ENCODE results near the gene WWC1. TPM values are rescaled to one million over a fixed set of nuclear protein-coding genes. Genes with fewer than 3 reads are reported as not detected.

WWC1 gene
- total and polyA plus RNA-seq, 10 of the 15 experiments (the other 5 are each of a cell fraction or from before 2014, with no cell fraction given) = 0.50 to 7.8 (median 2.5) TPM

DNA sequence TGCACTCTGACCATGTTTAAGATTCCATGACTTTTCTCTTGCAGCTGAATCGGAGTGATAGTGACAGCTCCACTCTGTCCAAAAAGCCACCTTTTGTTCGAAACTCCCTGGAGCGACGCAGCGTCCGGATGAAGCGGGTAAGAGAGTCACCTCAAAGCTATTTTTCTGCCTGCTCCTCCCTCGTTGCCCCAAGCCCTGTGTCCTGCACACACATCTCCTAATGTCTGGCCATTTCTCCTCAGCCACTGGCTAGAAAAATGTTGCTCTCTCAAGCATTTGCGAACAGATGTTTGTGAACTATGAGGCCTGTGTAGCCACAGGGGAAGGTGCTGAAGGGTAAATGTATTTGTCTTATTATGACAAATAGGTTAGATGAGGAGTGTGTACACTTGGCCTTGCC is 169.2 kb downstream of the WWC1 start:
- POLR2A ChIA-PET = no interaction called here
- no peak for FAIRE-seq
- in situ Hi-C loops (cut with MboI) = no loop called here

GRCh38 chr5:168463081-168463480 is 171.6 kb downstream of the WWC1 start:
- BruUV-seq (replicated peaks) = no TSS peak
- FAIRE-seq = no peak
- no peak overlapping the region for H3K4me2 ChIP-seq (ENCODE audit: control insufficient read depth, insufficient read depth)
- no peak overlapping the region for H3K9ac ChIP-seq (ENCODE audit: control insufficient read depth, insufficient read depth, low read length)
- 100% methylated on average over 2 of the region's 2 CpGs for WGBS (ENCODE audit: insufficient coverage, insufficient replicate concordance, low lambda C conversion rate, missing lambda C conversion rate)
- no peak overlapping the region for H3K4me3 ChIP-seq
- intact Hi-C loops (cut with micrococcal nuclease; ENCODE audit: unreplicated experiment) = no loop called here
- SMC1A ChIA-PET (ENCODE audit: uncharacterized antibody, unreplicated experiment) = interaction anchor here (0.7 kb wide), 1 partner anchor 193 kb away, joined by 3 read pairs; no protein-coding TSS in a partner anchor
- RAD21 ChIA-PET (ENCODE audit: unreplicated experiment) = no interaction called here
- H3K27me3 ChIP-seq (replicated peaks in 1 of 2; ENCODE audit: control insufficient read depth in 2 of 2, insufficient read depth in 2 of 2, low read length in 1 of 2) = no peaks in the 10 kb centered on the region
- POLR2A ChIA-PET = no interaction called here
- ATAC-seq = no peak
- H3K4me1 ChIP-seq (ENCODE audit: control insufficient read depth, insufficient read depth, low read length) = no peaks in the 10 kb centered on the region
- H3K79me2 ChIP-seq (ENCODE audit: control insufficient read depth, insufficient read depth, low read length) = no peaks in the 10 kb centered on the region
- DNase-seq (ENCODE audit: low read depth, low spot score) = no peak
- in situ Hi-C loops (cut with MboI) = no loop called here
- H3K9me3 ChIP-seq (replicated peaks; ENCODE audit: control insufficient read depth, insufficient read depth, low read length) = no peaks in the 10 kb centered on the region
- CTCF ChIA-PET = no interaction called here
- no peaks in the 10 kb centered on the region for H4K20me1 ChIP-seq (ENCODE audit: control insufficient read depth, insufficient read depth)
- H3K36me3 ChIP-seq (ENCODE audit: control insufficient read depth in 2 of 2, insufficient read depth in 2 of 2, low read length in 1 of 2) = no peaks in the 10 kb centered on the region; a peak in 1 of 4 replicates
- no peak overlapping the region for H3K27ac ChIP-seq (ENCODE audit: control insufficient read depth, insufficient read depth)
- no peak overlapping the region for H2AFZ ChIP-seq (ENCODE audit: control insufficient read depth, low read depth, low read length)
- TF ChIP-seq RUNX3 (IDR thresholded peaks at IDR 0.05; ENCODE audit: low read length) (no peak), IRF4 (IDR thresholded peaks at IDR 0.05; ENCODE audit: low read depth, low read length) (no peak), TCF7 (IDR thresholded peaks at IDR 0.05; ENCODE audit: borderline replicate concordance) (no peak), PML (IDR thresholded peaks at IDR 0.05; ENCODE audit: low read length) (no peak), REST (IDR thresholded peaks at IDR 0.05; ENCODE audit: low read depth, low read length) (no peak)
- TF ChIP-seq, protein P1, sequence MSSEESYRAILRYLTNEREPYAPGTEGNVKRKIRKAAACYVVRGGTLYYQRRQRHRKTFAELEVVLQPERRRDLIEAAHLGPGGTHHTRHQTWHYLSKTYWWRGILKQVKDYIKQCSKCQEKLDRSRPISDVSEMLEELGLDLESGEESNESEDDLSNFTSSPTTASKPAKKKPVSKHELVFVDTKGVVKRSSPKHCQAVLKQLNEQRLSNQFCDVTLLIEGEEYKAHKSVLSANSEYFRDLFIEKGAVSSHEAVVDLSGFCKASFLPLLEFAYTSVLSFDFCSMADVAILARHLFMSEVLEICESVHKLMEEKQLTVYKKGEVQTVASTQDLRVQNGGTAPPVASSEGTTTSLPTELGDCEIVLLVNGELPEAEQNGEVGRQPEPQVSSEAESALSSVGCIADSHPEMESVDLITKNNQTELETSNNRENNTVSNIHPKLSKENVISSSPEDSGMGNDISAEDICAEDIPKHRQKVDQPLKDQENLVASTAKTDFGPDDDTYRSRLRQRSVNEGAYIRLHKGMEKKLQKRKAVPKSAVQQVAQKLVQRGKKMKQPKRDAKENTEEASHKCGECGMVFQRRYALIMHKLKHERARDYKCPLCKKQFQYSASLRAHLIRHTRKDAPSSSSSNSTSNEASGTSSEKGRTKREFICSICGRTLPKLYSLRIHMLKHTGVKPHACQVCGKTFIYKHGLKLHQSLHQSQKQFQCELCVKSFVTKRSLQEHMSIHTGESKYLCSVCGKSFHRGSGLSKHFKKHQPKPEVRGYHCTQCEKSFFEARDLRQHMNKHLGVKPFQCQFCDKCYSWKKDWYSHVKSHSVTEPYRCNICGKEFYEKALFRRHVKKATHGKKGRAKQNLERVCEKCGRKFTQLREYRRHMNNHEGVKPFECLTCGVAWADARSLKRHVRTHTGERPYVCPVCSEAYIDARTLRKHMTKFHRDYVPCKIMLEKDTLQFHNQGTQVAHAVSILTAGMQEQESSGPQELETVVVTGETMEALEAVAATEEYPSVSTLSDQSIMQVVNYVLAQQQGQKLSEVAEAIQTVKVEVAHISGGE (CRISPR knock-in tag; IDR thresholded peaks at IDR 0.05) = no peak

More for the DNA sequence above, 169.2 kb downstream of the WWC1 start:
- ChIA-PET CTCF (no interaction called here), SMC1A (ENCODE audit: uncharacterized antibody, unreplicated experiment) (no interaction called here), RAD21 (ENCODE audit: unreplicated experiment) (no interaction called here)
- no peak overlapping the region for H3K4me2 ChIP-seq (ENCODE audit: control insufficient read depth, insufficient read depth)
- no peaks in the 10 kb centered on the region; a peak in 1 of 4 replicates for H3K36me3 ChIP-seq (ENCODE audit: control insufficient read depth in 2 of 2, insufficient read depth in 2 of 2, low read length in 1 of 2)
- no peak overlapping the region for H3K4me3 ChIP-seq
- H3K27ac ChIP-seq (ENCODE audit: control insufficient read depth, insufficient read depth) = no peak overlapping the region
- DNase-seq (ENCODE audit: low read depth, low spot score) (no peak), ATAC-seq (no peak)
- BruUV-seq (replicated peaks) = no TSS peak
- H4K20me1 ChIP-seq (ENCODE audit: control insufficient read depth, insufficient read depth) = no peaks in the 10 kb centered on the region
- H2AFZ ChIP-seq (ENCODE audit: control insufficient read depth, low read depth, low read length) = no peak overlapping the region
- no peaks in the 10 kb centered on the region for H3K9me3 ChIP-seq (replicated peaks; ENCODE audit: control insufficient read depth, insufficient read depth, low read length)
- H3K9ac ChIP-seq (ENCODE audit: control insufficient read depth, insufficient read depth, low read length) = no peak overlapping the region
- TF ChIP-seq IKZF1 (conservative IDR thresholded peaks at IDR 0.05) = no peak
- no peak for TF ChIP-seq SP1 (IDR thresholded peaks at IDR 0.05; ENCODE audit: low read depth, low read length)
- TF ChIP-seq STAT3 (IDR thresholded peaks at IDR 0.05; ENCODE audit: low read depth, low read length) = no peak
- TF ChIP-seq EP300 (IDR thresholded peaks at IDR 0.05; ENCODE audit: borderline replicate concordance in 1 of 2, control insufficient read depth in 1 of 2, low read depth in 2 of 2, low read length in 2 of 2) = no peak
- no peaks in the 10 kb centered on the region for H3K79me2 ChIP-seq (ENCODE audit: control insufficient read depth, insufficient read depth, low read length)
- H3K27me3 ChIP-seq (replicated peaks in 1 of 2; ENCODE audit: control insufficient read depth in 2 of 2, insufficient read depth in 2 of 2, low read length in 1 of 2) = no peaks in the 10 kb centered on the region
- no peaks in the 10 kb centered on the region for H3K4me1 ChIP-seq (ENCODE audit: control insufficient read depth, insufficient read depth, low read length)
- intact Hi-C loops (cut with micrococcal nuclease; ENCODE audit: unreplicated experiment) = no loop called here
- WGBS (ENCODE audit: insufficient coverage, insufficient replicate concordance, low lambda C conversion rate, missing lambda C conversion rate) = 88% methylated on average over 9 of the region's 9 CpGs
